NOMO-1 treated with DMSO at 0.1 percent for 48 hours (cell line): ENCODE results near the gene PLCXD3.

ENCODE experiments used
- DNase-seq: peaks from one replicate; lab custom pipeline; 2025; ENCODE audit not compliant: unreplicated experiment; lab: John Stamatoyannopoulos, UW

The PLCXD3 gene, protein sequence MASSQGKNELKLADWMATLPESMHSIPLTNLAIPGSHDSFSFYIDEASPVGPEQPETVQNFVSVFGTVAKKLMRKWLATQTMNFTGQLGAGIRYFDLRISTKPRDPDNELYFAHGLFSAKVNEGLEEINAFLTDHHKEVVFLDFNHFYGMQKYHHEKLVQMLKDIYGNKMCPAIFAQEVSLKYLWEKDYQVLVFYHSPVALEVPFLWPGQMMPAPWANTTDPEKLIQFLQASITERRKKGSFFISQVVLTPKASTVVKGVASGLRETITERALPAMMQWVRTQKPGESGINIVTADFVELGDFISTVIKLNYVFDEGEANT

DNA sequence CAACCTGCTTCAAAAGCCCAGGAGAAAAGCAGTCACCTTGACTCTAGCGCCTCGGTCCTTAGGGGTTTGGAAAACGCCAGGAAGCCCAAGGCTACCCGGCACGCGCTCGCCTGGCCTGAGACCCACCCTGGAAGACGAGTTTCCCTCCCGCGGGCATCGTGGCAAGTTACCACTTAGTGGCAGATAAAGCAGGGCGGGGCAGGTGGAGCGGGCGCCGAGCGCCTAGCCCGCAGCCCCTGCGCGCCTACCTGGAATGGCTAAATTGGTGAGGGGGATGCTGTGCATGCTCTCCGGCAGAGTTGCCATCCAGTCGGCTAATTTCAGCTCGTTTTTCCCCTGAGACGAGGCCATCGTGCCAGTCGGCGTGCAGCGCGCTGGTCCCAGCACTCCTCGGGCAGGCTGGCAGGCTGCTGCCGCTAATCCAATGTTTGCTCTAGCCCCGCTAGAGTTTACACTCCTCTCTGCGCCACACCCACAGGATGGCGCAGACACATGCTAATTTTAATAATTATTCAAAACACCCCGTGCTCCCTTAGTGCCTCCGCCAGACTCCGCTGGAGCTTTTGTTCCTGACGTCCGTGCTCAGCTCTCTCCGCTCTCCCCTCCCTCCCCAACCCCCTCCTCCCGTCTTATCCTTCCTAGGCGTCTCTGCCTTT, at the start of gene PLCXD3:
PLCXD3 (minus strand) TSS at position 426 of the 656 bp plus-strand sequence; CDS start at position 351, 75 bp downstream.
- no peak for DNase-seq

DNA sequence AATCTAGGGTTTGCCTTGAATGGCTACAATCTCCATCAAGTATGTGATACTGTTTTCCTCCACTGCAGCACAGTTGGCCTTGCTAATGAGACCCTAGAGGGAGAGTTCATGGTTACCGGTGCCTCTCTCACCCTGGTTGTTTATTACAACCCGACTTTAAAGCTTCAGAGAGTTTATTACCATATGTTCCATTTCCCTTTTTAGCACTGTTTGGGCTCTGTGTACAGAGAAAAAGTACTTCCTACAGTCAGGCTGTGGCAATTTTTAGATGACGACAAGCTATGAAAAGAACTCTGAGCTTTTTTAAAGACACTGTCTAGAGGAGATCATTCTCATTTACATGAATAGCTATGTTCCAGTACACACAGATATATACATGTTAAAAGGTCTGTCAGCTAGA, 48.8 kb upstream of the PLCXD3 start:
- DNase-seq = no peak

GRCh38 chr5:41558295-41558694, 47.9 kb upstream of the PLCXD3 start:
- DNase-seq = no peak

GRCh38 chr5:41547991-41548390, 37.6 kb upstream of the PLCXD3 start:
- no peak for DNase-seq

GRCh38 chr5:41542183-41542582, 31.8 kb upstream of the PLCXD3 start:
- DNase-seq = no peak

DNA sequence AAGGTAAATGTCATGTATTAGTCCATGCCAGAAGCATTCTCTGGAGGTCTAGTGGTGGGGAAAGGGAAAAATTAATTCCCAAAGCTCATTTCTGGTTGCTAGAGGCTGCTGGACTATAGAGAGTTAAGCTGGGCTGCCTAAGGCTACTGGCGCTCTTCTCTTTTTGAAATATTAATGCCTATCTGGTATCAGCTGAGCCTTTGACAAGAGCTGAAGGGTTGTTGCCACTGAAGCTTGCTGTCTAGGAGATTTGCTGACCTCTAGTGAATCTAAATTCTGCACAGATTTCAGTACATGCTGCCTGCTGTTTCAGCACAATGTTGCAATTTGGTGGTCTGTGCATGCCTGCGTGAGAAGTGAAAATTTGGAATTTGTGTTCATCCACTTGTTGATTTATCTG, 29.1 kb upstream of the PLCXD3 start:
- no peak for DNase-seq

GRCh38 chr5:41537581-41537980, 27.2 kb upstream of the PLCXD3 start:
- no peak for DNase-seq

DNA sequence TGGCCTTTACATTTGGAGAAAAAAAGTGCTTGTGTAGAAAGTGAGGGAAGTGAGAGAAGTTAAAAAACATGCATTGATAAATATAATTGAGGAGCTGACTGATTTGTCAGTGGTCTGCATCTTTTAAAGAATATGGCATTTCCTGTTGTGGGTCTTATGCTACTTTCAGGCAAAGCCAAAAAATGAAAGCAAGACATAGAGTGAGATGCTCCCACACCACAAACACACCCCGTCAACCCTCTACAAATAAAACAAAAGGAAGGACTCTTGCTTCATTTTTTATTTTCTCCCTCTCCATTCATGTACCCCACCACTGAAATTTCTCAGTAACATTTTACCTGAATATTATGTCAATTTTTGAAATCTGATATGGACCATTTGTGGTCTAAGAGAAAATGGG, 22.1 kb upstream of the PLCXD3 start:
- no peak for DNase-seq

- DNase-seq = no peak
Observed at GRCh38 chr5:41527201-41527779, 16.9 kb upstream of the PLCXD3 start.

- DNase-seq = no peak
Observed at GRCh38 chr5:41526699-41527098, 16.3 kb upstream of the PLCXD3 start.

- DNase-seq = no peak
Observed at GRCh38 chr5:41524174-41524573, 13.8 kb upstream of the PLCXD3 start.

DNA sequence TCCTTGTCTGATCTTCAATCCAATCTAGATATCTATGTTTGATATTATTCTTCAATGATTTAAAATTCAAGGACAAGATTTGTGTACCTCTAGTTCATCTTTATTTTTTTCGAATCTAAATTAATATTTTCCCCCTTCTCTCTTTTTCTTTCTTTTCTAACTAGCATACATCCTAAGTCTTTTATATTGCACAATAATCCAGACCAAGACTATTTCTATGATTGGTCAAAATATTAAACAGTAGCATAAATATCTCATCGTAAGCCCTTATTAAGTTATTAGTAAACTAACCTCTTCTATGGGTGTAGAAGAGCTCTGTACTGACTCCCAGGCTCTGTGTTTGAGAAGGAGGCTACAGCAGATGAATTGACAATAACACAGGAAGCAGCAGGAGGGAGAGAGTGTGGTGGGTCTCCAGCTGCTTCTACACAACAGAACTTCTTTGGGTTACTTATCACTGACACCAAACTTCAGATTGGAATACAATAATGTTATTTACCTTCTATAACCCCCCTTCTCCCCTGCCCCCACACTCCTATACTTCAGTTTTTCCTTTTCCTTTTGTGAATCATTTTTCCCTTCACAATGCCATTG, 11.9 kb upstream of the PLCXD3 start:
- no peak for DNase-seq

DNA sequence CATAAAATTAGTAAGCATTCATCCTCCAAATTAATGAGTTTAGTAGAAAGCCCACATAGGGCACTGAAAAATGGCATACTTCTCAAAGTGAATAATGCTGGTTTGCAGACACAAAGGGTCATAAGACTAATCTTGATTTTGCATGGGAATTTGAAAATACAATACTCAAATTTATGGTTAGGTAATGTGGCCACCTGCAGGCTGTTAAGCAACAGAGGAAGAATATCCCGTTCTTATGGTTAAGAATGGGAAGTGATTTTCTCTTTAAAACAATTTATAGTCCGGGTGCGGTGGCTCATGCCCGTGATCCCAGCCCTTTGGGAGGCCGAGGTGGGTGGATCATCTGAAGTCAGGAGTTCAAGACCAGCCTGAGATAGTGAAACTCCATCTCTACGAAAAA, 9.4 kb upstream of the PLCXD3 start:
- DNase-seq = no peak

DNA sequence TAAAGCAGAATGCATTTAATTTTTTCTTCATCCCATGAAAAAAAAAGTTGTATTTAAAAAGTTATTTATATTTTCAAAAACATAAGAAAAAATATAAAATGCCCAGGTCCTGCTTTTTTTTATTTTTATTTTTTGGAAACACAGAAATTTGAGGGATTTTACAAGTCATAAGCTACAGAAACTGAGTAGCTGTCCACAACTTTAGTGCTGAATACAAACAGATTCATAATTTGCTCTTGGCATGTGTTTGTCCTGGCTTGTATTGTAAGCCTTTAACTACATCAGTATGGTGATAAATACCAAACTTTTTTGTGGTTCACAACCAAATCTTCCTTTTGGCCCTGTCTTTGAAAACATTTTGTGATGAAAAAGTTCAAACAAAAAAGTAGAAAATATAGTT, 7.5 kb upstream of the PLCXD3 start:
- no peak for DNase-seq

DNA sequence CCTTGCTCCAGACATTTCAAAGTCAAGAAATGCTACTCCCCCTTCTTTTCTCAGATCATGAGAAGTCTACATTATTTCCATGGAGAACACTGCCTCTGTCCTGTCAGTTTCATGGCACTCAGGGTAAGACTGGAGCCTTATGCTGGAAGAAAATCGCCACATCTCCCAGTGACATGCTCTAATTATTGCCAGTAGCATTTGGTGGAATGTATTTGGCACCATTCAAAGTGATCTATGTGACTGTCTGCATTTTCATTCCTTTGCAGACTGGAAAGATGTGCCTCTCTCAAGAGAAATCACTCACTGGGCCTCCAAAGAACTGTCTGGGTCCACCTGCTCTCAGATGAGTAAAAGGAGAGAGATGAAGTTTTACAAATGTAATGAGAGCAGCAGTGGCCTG, 840 bp upstream of the PLCXD3 start:
- no peak for DNase-seq

- no peak for DNase-seq
Observed at GRCh38 chr5:41509399-41510175, 814 bp downstream of the PLCXD3 start.

DNA sequence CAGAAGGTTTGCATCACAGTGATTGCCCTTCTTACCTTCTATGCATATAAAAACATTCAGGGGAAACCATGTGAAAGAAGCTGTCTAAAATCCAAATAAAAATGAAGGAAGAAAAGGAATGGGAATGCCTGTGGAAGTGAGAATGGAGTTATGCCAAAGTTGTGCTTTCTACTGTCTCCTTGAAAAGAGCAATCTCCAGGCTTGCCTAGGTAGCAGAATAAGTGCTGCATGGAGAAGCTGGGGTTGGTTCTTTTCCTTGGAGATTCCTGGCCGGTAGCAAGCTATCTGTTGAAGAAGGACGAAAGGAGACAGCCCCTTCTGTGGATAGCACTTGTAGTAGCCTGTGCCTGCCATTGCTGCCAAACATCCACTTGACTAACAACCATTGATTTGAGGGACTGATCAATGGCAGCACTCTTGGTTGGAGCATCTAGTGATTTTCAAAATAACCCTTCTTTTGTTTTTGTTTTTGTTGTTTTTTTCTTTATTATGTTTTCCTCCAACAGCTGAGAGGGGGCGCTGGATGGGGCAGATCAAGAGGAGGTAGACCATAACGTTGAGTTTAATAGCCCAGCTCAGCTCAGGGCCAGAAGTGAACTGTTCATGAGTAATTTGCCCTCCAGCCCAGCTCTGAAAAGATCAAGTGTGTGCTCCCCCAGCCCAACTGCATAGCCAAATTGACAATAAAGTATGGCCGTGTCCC, 1.6 kb downstream of the PLCXD3 start:
- no peak for DNase-seq

DNA sequence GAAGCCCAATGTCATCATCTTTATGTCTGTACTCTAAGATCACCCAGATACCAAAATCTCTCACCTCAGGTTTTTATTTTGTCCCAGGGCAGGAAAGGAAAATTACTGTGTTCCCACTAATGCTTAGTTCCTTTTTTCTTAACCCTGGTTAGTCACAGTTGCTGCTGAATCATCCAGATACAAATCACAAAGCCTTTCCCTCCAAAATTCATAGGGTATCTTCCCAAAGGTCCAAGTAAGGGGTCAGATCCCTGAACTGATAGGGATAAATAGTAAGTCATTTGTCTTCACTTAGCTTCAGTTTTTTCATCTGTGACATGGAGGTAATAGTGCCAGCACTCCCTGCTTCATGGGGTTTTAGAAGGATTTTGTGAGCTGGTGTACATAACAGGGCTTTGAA, 2.2 kb downstream of the PLCXD3 start:
- no peak for DNase-seq

DNA sequence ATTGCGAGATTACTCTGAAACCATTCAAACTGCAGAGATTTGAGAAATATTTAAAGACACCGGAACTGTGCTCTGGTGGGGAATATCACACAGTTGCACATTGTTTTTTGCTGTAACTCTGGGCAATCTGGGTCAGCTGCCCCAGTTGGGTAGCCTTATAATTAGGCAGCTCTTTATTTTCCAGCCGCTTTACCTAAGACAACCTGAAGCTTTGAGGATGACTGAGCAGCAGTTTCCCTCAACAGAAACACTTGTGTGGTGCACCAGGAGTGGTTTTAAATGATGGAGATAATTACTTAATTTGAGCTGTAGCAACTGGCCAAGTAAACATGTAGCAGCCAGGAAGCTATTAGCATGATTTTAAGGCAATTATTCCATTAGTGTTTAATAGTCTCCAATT, 2.9 kb downstream of the PLCXD3 start:
- no peak for DNase-seq

GRCh38 chr5:41503860-41504259, 6.5 kb downstream of the PLCXD3 start:
- DNase-seq = no peak

- no peak for DNase-seq
Observed at GRCh38 chr5:41503310-41503709, 7.1 kb downstream of the PLCXD3 start.
